HepG2 (cell line): ENCODE measurements around the gene RAB1B. TPM values are rescaled to one million over a fixed set of nuclear protein-coding genes. Genes with fewer than 3 reads are reported as not detected.

Experiments used
- CBX1 ChIP-seq: IDR thresholded peaks from one replicate; pipeline ENCODE4 v1.6.1; 2016; ENCODE audit warnings: antibody characterized with exemption, low read depth
- FOXK1 ChIP-seq: sonication (generic); formaldehyde crosslinking; IDR thresholded peaks from 2 replicates; pipeline ENCODE4 v1.4.0; 2020; ENCODE audit warnings: low read depth, missing genetic modification reagents, borderline replicate concordance
- HNF4G ChIP-seq, 2 experiments: sonication (generic) in 1 of 2; formaldehyde crosslinking in 1 of 2; IDR thresholded peaks; 2 replicates each; pipeline versions ENCODE4 v1.4.0 to v1.6.1; 2011 to 2020; ENCODE audit warnings: borderline replicate concordance in 2 of 2, low read depth in 2 of 2, mild to moderate bottlenecking in 2 of 2, low read length in 1 of 2, missing genetic modification reagents in 1 of 2, moderate library complexity in 1 of 2
- HNRNPK ChIP-seq: fragments of 200-400 bp; formaldehyde crosslinking; IDR thresholded peaks from 2 replicates; pipeline ENCODE4 v1.6.1; 2018; ENCODE audit warnings: low read length, low read depth, moderate library complexity, mild to moderate bottlenecking; ENCODE audit not compliant: poor library complexity, severe bottlenecking
- MAF1 ChIP-seq: sonication (generic); formaldehyde crosslinking; IDR thresholded peaks from 2 replicates; pipeline ENCODE4 v1.5.0; 2020; ENCODE audit warnings: missing genetic modification reagents, borderline replicate concordance
- MAFK ChIP-seq, 2 experiments: IDR thresholded peaks in 1 of 2; conservative IDR thresholded peaks in 1 of 2; 2 replicates each; pipeline ENCODE4 v1.6.1; 2011; ENCODE audit warnings: improper control_type of control experiment in 2 of 2, low read length in 2 of 2
- MBNL3 ChIP-seq: fragments of 250-450 bp; sonication (Bioruptor Pico); conservative IDR thresholded peaks from 2 replicates; pipeline ENCODE4 v1.8.0; 2022; ENCODE audit warnings: mild to moderate bottlenecking, inconsistent platforms
- PHB2 ChIP-seq: fragments of 450-650 bp; IDR thresholded peaks from 2 replicates; pipeline ENCODE4 v1.6.1; 2018; ENCODE audit not compliant: partially characterized antibody
- PHF21A ChIP-seq: sonication (generic); formaldehyde crosslinking; IDR thresholded peaks from 2 replicates; pipeline ENCODE4 v1.5.0; 2020; ENCODE audit warnings: mild to moderate bottlenecking, missing genetic modification reagents
- ZFYVE20 ChIP-seq: sonication (generic); formaldehyde crosslinking; IDR thresholded peaks from 2 replicates; pipeline ENCODE4 v1.8.0; 2023; ENCODE audit warnings: low read depth, mild to moderate bottlenecking, moderate library complexity, missing genetic modification reagents, borderline replicate concordance
- ZNF484 ChIP-seq: sonication (generic); formaldehyde crosslinking; IDR thresholded peaks from 2 replicates; pipeline ENCODE4 v1.5.1; 2020; ENCODE audit warnings: mild to moderate bottlenecking, low read depth, missing genetic modification reagents, borderline replicate concordance
- ZNF775 ChIP-seq: sonication (generic); formaldehyde crosslinking; IDR thresholded peaks from 2 replicates; pipeline ENCODE4 v1.4.0; 2020; ENCODE audit warnings: missing genetic modification reagents, mild to moderate bottlenecking, moderate library complexity, borderline replicate concordance
- ZNF83 ChIP-seq: sonication (generic); formaldehyde crosslinking; IDR thresholded peaks from 2 replicates; pipeline ENCODE4 v1.4.0; 2020; ENCODE audit warnings: missing genetic modification reagents, mild to moderate bottlenecking, borderline replicate concordance
- ZNF841 ChIP-seq: sonication (generic); formaldehyde crosslinking; IDR thresholded peaks from 2 replicates; pipeline ENCODE4 v1.8.1; 2023; ENCODE audit warnings: missing genetic modification reagents, borderline replicate concordance
- polyA plus RNA-seq, 8 experiments: library from polyadenylated mRNA; depleted of rRNA in 3 of 8; stranded (reverse) in 7 of 8; unstranded in 1 of 8; fragments of >200 nt; fragmentation: Illumina TruSeq in 4 of 8; extraction: Trizol in 4 of 8; gene quantifications; 2 replicates each; pipeline versions ENCODE4 v1.2.1 to v1.2.3, GENCODE V29; 2011 to 2016; ENCODE audit warnings: low read depth in 4 of 8, missing spikeins in 1 of 8, mixed read lengths in 1 of 8; ENCODE audit not compliant: insufficient read depth in 1 of 8
- total RNA-seq, 5 experiments: library from RNA; depleted of rRNA; stranded (reverse); fragments of >200 nt; fragmentation: Illumina TruSeq; extraction: Trizol; gene quantifications; 2 replicates each; pipeline ENCODE4 v1.2.3, GENCODE V29; 2016; ENCODE audit warnings: low read depth in 1 of 5
- TF ChIP-seq, protein P1 (sequence below): sonication (generic); formaldehyde crosslinking; IDR thresholded peaks from 2 replicates; pipeline ENCODE4 v1.4.0; 2020; ENCODE audit warnings: missing genetic modification reagents
- TF ChIP-seq, protein P2 (sequence below), 2 experiments: sonication (generic) in 1 of 2; formaldehyde crosslinking in 1 of 2; IDR thresholded peaks; 2 replicates each; pipeline versions ENCODE4 v1.6.1 to v1.9.0; 2014 to 2022; ENCODE audit warnings: antibody characterized with exemption in 1 of 2, borderline replicate concordance in 1 of 2, inconsistent platforms in 1 of 2, low read depth in 1 of 2, missing genetic modification reagents in 1 of 2

The RAB1B gene
- total and polyA plus RNA-seq, 2 of the 13 experiments (the other 11 are each of a cell fraction or from before 2014, with no cell fraction given): 77.9 to 87.9 TPM

DNA sequence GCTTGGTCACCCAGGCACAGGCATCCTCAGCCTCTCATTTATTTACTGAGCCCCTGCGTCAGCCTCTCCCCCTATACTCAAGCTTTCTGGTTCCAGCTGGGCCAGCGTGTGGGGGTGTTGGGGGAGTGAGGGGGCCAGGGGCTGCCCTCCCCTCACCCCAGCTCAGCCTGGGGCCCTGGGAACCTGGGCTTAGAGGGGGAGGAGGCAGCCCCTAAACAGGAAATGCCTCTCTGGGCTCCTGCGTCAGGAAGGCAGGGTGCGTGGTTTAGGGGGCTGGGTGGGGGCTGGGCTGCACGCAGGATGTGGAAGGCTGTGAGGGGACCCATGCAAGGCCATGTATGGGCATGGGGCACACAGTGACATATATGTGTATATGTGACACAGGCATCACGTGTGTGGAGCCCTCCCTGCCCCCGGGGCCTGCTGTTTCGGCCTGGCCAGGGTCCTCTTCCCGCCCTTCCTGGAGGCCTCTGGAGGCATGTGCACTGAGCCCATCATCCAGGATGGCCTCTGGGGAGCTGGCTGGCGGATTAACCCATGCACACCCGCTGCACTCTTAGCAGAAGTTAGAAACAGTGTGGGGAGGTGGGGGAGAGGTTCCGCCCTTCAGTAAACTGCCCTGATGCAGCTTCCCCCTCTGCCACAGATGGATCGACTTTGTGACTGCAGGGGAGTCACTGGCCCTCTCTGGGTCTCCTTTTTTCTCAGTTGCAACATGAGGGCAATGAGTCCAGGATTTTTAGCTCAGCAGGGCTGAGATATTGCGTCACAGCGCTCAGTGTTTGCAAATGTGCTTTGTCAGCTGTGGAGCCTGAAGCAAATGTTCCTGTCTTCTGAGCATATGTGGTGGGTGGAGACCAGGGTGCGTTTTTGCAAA lies 49.5 kb downstream of the RAB1B start (continued):
- no peak for TF ChIP-seq PHF21A (CRISPR knock-in tag)
- TF ChIP-seq, protein P1, sequence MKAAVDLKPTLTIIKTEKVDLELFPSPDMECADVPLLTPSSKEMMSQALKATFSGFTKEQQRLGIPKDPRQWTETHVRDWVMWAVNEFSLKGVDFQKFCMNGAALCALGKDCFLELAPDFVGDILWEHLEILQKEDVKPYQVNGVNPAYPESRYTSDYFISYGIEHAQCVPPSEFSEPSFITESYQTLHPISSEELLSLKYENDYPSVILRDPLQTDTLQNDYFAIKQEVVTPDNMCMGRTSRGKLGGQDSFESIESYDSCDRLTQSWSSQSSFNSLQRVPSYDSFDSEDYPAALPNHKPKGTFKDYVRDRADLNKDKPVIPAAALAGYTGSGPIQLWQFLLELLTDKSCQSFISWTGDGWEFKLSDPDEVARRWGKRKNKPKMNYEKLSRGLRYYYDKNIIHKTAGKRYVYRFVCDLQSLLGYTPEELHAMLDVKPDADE: no peak
- TF ChIP-seq HNF4G (IDR thresholded peaks at IDR 0.05; ENCODE audit: borderline replicate concordance, low read depth, low read length): no peak
- no peak for TF ChIP-seq HNF4G (CRISPR knock-in tag; IDR thresholded peaks at IDR 0.05; ENCODE audit: borderline replicate concordance, low read depth)
- TF ChIP-seq PHB2: no peak
- TF ChIP-seq MAFK (conservative IDR thresholded peaks at IDR 0.05 in 1 of 2, IDR thresholded peaks at IDR 0.05 in 1 of 2; ENCODE audit: low read length in 2 of 2): peak; percentile 57 to 78; a peak in 3 of 4 replicates
- TF ChIP-seq ZNF775 (CRISPR knock-in tag): no peak
- TF ChIP-seq CBX1: no peak
- no peak for TF ChIP-seq FOXK1 (CRISPR knock-in tag)
- no peak for TF ChIP-seq ZNF841 (CRISPR knock-in tag)
- TF ChIP-seq, protein P2, sequence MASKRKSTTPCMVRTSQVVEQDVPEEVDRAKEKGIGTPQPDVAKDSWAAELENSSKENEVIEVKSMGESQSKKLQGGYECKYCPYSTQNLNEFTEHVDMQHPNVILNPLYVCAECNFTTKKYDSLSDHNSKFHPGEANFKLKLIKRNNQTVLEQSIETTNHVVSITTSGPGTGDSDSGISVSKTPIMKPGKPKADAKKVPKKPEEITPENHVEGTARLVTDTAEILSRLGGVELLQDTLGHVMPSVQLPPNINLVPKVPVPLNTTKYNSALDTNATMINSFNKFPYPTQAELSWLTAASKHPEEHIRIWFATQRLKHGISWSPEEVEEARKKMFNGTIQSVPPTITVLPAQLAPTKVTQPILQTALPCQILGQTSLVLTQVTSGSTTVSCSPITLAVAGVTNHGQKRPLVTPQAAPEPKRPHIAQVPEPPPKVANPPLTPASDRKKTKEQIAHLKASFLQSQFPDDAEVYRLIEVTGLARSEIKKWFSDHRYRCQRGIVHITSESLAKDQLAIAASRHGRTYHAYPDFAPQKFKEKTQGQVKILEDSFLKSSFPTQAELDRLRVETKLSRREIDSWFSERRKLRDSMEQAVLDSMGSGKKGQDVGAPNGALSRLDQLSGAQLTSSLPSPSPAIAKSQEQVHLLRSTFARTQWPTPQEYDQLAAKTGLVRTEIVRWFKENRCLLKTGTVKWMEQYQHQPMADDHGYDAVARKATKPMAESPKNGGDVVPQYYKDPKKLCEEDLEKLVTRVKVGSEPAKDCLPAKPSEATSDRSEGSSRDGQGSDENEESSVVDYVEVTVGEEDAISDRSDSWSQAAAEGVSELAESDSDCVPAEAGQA (IDR thresholded peaks at IDR 0.05; ENCODE audit: low read depth): 0 out of 2 replicates have a peak, but pooled peaks have one; percentile 29
- TF ChIP-seq, protein P2 (CRISPR knock-in tag; IDR thresholded peaks at IDR 0.05; ENCODE audit: borderline replicate concordance): no peak
- no peak for TF ChIP-seq ZNF484 (CRISPR knock-in tag)
- TF ChIP-seq HNRNPK: no peak
- TF ChIP-seq MAF1: no peak
- TF ChIP-seq ZNF83 (CRISPR knock-in tag): no peak
- TF ChIP-seq MBNL3 (CRISPR knock-in tag): no peak
- no peak for TF ChIP-seq ZFYVE20 (CRISPR knock-in tag)
